NOMO-1 (cell line): ENCODE measurements around the gene ZNF277.
"Not testable (repeated sequence)": the region's sequence is repeated elsewhere in the genome, so short reads cannot be mapped to it uniquely, and the experiment has no call there.

Experiments used
- DNase-seq, 2 experiments: peaks; one replicate each; lab custom pipeline; 2025; ENCODE audit not compliant: unreplicated experiment in 2 of 2; lab: John Stamatoyannopoulos, UW

ZNF277 gene

DNA sequence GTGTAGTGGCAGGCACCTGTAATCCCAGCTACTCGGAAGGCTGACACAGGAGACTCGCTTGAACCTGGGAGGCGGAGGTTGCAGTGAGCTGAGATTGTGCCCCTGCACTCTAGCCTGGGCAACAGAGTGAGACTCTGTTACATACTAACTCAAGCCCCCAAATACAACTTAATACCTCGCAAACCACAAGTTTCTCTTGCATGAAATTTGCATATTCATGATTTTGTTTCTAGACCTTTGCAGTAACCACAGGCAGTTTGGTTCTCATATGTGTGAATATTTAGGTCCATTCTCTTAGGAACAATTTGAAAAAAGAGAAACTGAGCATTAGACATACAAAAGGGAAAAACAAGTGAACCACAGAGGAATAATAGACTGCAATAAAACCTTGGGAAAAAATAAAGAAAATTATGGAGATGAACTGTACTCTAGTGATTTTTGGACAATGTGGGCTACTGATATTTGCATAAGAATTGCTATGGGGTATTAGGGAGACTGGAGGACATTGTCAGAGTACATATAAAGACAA is 77.0 kb downstream of the ZNF277 start:
- no peak for DNase-seq

DNA sequence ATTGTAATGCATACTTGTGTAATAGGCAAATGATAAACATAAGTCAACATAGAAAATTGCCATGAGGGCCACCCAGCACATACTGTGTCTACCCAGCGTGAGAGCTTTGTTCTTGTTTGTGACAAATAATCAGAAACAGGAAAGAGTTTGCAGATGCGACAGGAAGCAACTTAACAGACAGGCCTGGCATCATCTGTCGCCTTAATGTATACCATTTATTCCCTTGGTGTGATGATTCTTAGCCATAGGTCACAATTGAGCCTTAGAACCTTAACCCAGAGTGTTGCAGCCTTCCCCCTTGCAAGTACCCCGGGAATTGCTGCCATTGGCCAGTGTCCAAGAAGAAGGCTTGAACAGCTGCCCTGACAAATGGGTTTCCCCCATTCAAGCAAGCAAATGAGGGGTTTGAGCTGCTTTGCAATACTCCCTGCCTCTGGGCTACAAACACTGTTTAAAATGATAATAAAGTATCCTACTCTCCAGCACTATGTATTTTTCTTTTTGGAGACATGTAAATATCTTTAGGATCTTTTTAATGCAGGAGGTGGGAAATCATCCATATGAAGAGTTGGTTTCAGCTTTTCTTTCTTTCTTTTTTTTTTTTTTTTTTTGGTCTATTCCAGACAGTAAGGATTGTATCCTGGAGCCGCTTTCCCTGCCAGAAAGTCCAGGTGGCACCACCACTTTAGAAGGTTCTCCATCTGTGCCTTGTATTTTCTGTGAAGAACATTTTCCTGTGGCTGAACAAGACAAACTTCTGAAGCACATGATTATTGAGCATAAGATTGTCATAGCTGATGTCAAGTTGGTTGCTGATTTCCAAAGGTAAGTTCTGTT is 80.0 kb downstream of the ZNF277 start:
- no peak for DNase-seq

DNA sequence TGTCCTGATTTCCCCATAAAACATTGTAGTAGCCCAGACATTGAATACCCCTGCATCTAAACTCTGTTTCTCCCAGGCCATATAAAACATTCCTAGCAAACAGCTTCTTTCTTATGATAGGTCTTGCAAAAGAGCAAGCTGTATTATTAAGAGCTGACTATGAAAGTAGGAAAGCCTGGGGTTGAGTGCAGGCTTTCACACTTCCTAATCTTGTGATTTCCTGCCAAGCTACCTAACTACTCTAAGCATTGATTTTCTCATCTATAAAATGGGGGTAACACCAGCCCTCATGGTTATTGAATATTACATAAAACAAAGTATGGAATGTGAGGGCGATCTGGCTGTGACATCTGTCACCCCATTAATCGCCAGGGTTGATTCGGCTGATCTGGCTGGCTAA is 81.8 kb downstream of the ZNF277 start:
- DNase-seq: no peak

DNA sequence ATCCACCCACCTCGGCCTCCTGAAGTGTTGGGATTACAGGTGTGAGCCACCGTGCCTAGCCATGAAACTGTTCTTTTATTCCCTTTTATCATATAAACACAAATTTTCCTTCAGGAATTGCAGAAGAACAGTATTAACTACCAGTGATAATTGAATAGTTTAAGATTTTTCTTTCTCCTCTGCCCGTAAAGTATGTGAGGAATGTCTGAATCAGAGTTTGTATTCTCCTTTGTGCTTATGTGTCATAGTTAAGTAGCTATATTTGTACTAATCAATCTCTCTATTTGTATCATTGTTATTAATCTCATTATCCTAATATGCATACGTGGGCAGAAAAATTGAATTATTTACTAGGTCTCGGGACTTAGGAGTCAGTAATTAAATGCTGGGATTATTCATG is 83.6 kb downstream of the ZNF277 start:
- DNase-seq: no peak

DNA sequence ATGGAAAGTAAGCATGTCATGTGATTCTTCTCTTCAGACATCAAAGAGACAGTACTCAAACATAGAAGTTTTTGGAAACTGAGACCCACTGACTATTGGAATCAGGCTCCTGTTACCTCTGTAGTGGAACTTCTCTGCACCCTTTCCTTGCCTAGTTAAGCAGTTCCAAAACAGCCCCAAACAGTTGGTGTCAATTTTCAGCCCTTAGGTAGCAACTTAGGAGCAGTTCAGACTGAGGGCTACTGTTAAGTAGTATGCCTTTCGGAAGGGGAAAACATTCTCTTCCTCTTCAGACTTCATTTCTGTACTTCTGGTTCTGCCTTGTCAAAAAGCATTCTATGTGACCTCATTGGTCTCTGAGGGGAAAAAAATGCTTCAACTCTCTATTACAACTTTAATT is 85.7 kb downstream of the ZNF277 start:
- no peak for DNase-seq

DNA sequence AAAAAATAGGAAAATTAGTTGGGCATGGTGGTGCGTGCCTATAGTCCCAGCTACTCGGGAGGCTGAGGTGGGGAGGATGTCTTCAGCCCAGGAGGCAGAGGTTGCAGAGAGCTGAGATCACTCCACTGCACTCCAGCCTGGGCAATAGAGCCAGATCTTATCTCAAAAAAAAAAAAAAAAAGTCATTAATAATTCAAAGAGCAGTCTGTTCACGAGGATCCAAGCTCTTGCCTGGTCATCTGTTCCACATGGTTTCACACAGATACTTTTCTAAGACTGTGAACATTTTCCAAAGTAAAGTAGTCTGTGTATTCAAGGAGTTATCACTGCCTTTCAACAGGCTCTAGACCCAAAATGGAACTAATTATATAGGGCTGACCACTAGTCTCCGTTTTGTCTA is 86.9 kb downstream of the ZNF277 start:
- no peak for DNase-seq

DNA sequence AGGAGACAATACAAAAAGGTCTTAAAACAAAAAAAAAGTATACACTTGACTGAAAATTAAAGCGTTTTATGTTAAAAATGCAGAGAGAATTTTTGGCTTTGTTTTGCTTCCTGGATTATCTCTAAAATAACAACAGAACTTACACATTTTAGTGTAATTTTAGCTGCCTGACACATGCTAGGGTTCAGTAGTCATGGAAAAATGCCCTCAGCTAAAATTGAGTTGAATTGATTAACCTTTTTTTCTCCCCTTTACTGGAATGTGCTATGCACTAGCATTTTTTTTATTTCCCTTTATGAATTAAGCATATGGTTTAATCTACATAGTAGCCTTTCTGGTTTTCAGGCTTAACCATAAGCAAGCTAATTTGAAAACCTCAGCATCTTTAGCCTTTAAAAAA is 89.9 kb downstream of the ZNF277 start:
- no peak for DNase-seq

DNA sequence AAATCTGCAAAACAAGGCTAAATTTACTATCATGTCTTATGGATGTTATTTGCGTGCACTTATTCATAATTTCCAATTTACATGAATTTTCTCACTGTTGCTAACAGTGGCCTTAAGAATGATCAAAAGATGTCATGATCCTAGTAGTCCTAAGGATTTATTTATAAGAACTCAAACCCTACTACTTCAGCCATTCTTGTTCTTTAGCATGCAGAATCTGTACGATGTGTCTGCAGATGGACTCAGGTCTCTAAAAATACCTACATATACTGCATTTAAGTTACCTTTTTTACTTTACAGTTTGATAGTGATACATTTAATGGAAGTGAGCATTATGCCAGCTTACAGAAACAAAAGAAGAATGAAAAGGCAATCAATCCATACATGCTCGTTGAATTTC is 91.2 kb downstream of the ZNF277 start:
- no peak for DNase-seq

DNA sequence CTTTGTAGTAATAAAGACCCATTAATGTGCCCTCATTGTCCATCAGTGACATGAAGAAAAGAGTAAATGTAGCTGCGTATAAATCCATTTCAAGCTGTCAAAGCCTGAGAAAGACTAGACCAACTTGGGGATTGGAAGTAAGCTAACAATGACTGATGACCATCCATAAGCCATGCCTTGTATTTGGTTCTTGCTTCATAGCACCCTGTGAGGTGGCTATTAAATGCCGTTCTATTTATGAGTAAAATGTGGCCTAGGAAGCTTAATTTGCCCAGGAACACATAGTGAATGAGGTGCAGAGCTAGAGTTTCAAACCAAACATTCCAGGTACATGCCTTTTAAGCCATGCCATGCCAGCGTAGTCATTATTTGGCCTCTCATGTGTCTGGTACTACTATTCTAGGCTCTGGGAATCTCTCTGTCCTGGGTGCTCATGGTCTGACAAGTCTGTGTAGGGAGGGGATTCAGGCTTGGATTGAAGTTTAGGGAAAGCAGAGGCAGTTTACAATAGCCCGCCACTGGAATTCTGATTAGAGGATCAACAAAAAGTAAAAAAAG is 92.1 kb downstream of the ZNF277 start:
- no peak for DNase-seq

DNA sequence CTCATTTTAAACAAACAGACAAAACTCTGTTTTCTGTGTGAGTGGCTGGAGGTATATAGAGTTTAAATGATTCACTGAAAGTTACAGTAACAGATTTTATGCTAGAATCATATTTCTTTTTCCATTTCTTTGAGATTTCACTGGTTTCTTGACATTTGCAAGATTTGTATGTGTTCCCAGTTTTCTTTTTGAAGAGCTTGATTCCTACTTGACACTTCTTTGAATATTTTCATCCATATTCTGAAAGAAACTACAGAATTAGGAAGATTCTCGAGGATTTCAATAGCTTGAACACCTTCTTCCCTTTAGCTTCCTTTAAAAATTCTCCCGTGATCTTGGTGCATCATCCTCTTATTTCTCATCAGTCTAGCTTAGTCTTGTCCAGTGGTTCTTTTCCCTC is 93.6 kb downstream of the ZNF277 start:
- DNase-seq: no peak

DNA sequence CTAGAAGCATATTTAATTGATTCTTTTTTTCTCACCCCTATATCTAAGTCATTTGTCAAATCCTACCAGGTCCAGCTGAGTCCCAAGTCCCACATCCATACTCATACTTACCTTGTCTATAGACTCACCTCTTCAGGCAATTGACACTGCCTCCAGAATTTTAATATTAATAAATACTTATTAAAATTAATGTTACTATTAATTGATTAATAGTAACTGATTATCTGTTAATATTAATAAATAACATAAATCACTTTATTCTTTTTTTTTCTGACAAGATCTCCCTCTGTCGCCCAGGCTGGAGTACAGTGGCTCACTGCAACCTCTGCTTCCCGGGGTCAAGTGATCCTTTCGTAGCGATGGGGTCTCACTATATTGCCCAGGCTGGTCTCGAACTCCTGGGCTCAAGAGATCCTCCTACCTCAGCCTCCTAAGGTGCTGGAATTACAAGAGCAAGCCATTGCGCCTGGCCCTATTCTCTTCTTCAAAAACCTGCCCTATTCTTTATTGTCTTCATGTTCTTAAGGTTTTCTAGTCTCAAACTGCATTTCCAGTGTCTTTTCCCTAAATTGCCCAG is 94.4 kb downstream of the ZNF277 start:
- DNase-seq: no peak

DNA sequence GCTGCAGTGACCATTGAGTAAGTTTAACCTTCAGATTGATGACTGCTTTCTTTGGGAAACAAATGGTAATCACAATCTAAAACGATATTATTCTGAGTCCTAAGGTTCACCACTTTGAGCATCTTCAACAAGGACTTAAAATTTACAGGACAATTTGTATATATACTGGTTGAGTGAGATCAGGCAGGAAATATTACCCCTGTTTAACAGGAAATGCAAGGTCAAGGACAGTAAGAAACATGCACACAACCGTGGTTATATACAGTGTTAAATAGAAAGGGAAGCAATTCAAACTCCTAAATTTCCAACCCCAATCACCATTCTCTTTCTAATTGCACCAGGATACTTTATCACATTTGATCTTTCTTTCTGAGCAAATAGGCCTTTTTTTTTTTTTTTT is 96.1 kb downstream of the ZNF277 start:
- DNase-seq: no peak

DNA sequence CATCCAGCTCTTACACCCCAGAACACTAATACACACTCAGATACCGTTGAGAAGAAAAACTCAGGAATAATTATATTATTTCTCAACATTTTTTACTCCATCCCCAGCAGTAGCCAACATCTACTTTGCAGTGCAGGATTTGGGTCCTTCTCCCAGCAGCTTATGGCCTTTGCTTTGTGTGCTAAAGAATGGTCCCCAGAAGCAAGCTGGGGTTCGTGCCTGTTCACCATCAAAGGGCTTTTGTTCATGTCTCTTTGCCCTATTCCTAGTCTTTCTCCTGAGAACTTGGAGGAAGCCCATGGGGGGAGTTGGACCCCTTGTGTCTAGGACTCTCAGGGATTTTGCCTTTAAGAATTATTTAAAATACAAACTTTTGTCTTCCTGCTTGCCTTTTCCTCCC is 100.4 kb downstream of the ZNF277 start:
- DNase-seq: no peak

DNA sequence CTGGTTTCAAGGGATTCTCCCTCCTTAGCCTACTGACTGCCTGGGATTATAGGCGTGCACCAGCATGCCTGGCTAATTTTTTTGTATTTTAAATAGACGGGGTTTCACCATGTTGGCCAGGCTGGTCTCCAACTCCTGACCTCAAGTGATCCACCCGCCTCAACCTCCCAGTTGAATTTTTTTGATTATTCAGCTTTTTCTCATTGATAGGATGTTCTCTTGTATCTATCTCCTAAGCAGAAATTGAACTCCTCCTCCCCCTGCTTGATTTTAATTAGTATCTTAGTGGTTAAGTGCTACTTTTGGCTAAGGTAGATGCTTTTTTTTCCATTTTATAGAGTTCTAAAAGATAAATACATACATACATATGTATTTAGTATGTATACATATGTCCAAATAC is 101.0 kb downstream of the ZNF277 start:
- DNase-seq: no peak

DNA sequence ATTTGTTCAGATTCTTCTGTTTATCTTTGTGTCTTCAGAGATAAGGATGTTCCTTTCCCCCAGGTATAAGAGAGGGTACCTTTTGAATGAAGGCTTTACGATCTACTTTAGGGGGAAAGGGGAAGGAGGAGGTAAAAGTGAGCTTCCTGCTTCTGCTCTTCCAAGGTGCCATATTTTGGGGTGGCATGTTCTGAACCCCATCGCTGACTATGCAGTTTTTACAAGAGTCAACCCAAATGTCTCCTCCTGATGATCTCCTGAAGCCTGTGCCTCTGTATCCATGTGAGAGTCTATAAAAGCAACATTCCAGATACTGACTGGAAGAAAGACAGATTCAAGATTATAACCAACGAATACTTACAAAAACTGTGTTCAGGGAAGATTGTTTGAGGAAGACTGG is 102.5 kb downstream of the ZNF277 start:
- no peak for DNase-seq

DNA sequence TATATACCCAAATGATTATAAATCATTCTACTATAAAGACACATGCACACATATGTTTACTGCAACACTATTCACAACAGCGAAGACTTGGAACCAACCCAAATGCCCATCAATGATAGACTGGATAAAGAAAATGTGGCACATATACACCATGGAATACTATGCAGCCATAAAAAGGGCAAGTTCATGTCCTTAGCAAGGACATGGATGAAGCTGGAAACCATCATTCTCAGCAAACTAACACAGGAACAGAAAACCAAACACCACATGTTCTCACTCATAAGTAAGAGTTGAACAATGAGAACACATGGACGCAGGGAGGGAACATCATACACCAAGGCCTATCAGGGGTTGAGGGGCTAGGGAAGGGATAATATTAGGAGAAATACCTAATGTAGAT is 110.3 kb downstream of the ZNF277 start:
- DNase-seq: not testable (repeated sequence)

DNA sequence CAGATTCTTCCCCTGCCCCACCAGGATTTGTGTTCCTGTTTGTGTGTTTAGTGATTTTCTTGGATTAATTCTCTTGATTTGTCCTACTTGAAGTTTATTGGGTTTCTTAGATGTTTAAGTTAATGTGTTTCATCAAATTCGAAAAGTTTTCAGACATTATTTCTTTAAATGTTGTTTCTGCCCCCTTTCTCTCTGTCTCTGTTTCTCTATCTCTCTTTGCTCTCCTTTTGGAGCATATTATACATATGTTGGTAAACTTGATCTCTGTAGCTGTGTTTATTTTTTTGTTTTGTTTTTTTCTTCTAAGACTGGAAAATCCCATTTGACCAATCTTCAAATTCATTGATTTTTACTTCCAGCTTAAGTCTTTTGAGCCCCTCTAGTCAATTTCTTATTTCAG is 115.6 kb downstream of the ZNF277 start:
- DNase-seq: no peak

DNA sequence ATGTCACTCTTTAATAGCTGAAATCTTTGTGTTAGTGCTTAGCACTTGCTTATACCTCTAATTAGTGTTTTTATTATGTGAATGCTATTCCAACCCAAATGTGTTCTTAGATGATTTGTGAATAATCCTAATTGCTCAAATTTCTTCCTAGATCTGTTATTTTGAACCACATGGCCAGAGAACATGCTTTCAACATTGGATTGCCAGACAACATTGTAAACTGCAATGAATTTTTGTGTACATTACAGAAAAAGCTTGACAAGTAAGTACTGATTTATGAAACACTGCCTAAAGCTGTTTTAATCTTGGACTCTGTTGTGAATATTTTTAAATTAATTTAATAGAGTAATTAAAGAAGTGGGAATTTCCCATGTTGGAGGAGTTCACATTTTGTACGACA is 121.1 kb downstream of the ZNF277 start:
- DNase-seq: no peak

DNA sequence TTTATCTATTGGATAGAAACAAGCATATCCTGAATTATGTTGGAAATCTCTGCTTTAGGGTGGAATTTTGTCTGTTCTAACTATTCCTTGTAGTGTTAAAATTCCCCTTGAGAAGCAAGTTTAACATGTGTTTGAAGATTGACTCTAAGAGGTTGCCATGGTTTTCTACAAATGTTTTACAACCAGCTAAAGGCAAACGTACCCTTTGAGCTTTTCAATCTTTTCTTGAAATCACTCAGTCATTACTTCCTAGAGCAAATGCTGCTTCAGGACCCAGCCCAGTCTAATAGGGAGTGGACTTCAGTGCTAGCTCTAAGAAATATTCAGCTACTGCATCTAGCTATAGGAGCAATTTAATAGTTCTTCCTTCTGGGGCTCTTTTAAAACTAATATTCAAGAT is 125.0 kb downstream of the ZNF277 start:
- DNase-seq: no peak

DNA sequence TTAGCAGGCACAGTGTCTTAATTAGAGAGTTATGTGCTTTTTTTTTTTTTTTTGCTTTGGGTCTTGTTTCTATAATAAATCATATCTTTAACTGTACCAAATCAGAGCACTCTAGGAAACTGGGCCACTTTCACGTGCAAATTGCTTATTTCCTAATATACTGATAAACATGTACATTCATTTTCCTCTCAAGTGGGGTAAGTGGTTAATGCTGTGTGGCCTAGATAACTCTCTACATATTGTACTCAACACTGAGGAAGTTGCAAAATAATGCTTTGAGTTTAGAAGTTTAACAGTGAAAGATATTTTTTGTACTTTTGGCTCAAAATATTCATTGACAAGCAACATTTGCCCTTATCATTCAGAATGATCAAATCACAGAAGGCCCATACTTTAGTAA is 127.9 kb downstream of the ZNF277 start:
- DNase-seq: no peak

DNA sequence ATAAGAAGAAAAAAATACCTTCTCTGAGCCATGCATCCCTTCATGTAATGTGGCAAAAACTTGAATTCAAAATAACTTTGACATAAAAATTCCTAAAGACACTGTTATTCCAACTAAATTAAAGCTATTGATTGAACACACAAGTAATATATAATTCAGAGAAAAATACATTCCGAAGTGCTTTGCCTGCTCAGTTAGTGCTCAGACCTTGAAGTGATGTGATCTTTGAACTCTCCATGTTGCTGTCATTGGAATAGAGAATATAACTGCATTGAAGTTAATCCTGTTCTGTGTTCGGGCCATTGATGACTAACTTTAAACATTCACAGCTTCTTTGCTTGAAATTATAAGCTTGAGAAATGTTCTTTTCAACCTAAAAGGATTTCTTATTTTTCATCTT is 129.8 kb downstream of the ZNF277 start:
- no peak for DNase-seq

DNA sequence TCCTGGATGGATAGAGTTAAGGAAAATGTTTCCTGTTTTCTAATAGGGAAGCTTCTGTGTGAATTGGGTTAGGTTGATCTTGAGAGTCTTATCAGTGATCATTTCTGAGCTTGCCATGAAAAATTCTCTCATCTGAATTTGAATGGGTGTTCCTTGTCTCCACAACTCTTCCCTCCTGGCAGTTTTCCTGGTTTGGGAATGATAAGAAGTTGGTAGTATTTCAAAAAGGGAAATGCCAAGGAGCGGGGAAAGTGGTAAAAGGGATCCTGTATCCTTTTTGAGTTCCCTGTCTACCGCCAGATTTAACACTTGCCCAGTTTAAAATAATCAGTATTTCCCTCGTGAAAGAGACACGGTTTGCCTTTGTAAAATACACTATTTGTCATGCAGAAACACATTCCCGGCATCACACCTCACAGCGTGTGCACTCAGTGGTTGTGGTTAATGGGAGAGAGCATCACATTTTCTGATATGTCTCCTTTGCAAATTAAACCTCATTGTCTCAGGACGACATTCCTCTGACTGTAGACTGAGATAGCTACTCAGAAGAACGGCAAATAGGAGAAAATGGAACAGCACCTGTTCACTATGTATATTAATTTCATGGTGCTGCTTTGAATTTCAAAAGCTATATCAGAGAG is 130.6 kb downstream of the ZNF277 start:
- DNase-seq: no peak
